ENCODE data around the gene CDH16. TPM values are rescaled to one million over a fixed set of nuclear protein-coding genes. Genes with fewer than 3 reads are reported as not detected.

The CDH16 gene
- total and polyA plus RNA-seq, 2 of the 13 experiments (the other 11 are each of a cell fraction or from before 2014, with no cell fraction given): 2.7 to 3.9 TPM

DNA sequence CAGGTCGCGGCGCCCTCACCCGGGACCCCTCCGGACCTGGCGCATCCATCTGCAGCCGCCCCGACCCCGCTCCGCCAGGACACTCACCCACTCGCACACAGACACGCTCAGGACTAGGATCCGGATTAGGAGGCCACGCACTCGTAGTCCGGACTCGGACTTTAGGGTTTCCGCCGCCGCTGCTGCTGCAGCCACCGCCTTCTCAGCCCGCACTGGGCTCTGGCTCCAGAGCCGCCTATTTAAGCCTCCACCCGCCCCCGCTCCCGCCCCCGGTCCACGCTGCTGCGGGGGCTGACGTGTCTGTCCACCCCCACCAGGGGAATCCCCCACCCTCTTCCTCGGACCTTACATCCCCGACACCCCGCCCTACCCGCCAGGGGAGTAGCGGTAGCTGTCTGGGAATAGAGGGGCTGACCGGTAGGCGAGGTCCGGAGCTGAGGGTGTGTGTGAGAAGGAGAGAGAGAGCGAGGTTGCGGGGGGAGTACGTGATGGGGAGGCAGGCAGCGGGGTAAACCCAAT is 6.7 kb upstream of the CDH16 start, which contains the start of gene RRAD (continued):
- TF ChIP-seq, protein P1, sequence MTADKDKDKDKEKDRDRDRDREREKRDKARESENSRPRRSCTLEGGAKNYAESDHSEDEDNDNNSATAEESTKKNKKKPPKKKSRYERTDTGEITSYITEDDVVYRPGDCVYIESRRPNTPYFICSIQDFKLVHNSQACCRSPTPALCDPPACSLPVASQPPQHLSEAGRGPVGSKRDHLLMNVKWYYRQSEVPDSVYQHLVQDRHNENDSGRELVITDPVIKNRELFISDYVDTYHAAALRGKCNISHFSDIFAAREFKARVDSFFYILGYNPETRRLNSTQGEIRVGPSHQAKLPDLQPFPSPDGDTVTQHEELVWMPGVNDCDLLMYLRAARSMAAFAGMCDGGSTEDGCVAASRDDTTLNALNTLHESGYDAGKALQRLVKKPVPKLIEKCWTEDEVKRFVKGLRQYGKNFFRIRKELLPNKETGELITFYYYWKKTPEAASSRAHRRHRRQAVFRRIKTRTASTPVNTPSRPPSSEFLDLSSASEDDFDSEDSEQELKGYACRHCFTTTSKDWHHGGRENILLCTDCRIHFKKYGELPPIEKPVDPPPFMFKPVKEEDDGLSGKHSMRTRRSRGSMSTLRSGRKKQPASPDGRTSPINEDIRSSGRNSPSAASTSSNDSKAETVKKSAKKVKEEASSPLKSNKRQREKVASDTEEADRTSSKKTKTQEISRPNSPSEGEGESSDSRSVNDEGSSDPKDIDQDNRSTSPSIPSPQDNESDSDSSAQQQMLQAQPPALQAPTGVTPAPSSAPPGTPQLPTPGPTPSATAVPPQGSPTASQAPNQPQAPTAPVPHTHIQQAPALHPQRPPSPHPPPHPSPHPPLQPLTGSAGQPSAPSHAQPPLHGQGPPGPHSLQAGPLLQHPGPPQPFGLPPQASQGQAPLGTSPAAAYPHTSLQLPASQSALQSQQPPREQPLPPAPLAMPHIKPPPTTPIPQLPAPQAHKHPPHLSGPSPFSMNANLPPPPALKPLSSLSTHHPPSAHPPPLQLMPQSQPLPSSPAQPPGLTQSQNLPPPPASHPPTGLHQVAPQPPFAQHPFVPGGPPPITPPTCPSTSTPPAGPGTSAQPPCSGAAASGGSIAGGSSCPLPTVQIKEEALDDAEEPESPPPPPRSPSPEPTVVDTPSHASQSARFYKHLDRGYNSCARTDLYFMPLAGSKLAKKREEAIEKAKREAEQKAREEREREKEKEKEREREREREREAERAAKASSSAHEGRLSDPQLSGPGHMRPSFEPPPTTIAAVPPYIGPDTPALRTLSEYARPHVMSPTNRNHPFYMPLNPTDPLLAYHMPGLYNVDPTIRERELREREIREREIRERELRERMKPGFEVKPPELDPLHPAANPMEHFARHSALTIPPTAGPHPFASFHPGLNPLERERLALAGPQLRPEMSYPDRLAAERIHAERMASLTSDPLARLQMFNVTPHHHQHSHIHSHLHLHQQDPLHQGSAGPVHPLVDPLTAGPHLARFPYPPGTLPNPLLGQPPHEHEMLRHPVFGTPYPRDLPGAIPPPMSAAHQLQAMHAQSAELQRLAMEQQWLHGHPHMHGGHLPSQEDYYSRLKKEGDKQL (CRISPR knock-in tag; IDR thresholded peaks at IDR 0.05; ENCODE audit: low read depth): no peak
- no peak for TF ChIP-seq HMG20B (CRISPR knock-in tag; conservative IDR thresholded peaks at IDR 0.05)
- no peak for TF ChIP-seq NCOA1 (CRISPR knock-in tag; IDR thresholded peaks at IDR 0.05)
- TF ChIP-seq ATF7-NPFF (CRISPR knock-in tag; IDR thresholded peaks at IDR 0.05; ENCODE audit: low read depth): 0 out of 2 replicates have a peak, but pooled peaks have one; percentile 20
- no peak for TF ChIP-seq CBX5 (CRISPR knock-in tag; IDR thresholded peaks at IDR 0.05; ENCODE audit: borderline replicate concordance)
- no peak for TF ChIP-seq KDM3A (CRISPR knock-in tag; IDR thresholded peaks at IDR 0.05; ENCODE audit: low read depth)
- no peak for TF ChIP-seq ZNF256 (CRISPR knock-in tag; conservative IDR thresholded peaks at IDR 0.05)
- TF ChIP-seq RXRB (CRISPR knock-in tag; IDR thresholded peaks at IDR 0.05; ENCODE audit: borderline replicate concordance): no peak
- peak; percentile 64; the same call in 1 of the 2 replicates for TF ChIP-seq ZSCAN29 (CRISPR knock-in tag; conservative IDR thresholded peaks at IDR 0.05)
- TF ChIP-seq ZNF230 (CRISPR knock-in tag; IDR thresholded peaks at IDR 0.05): no peak
- TF ChIP-seq ZBTB3 (CRISPR knock-in tag; IDR thresholded peaks at IDR 0.05; ENCODE audit: borderline replicate concordance, low read depth): no peak
- TF ChIP-seq CHD2 (IDR thresholded peaks at IDR 0.05; ENCODE audit: low read depth, low read length): no peak
- TF ChIP-seq MEF2D (CRISPR knock-in tag; IDR thresholded peaks at IDR 0.05): no peak
- TF ChIP-seq HOXA3 (CRISPR knock-in tag; IDR thresholded peaks at IDR 0.05): no peak
- TF ChIP-seq GATA4 (IDR thresholded peaks at IDR 0.05; ENCODE audit: borderline replicate concordance, low read depth): no peak
- TF ChIP-seq KDM5B (CRISPR knock-in tag; IDR thresholded peaks at IDR 0.05; ENCODE audit: borderline replicate concordance): peak; percentile 50

Data from HepG2 (cell line).